Hypothalamus (tissue), 51 donors: ENCODE data around the gene FZD4.
"Not testable (repeated sequence)": the region's sequence is repeated elsewhere in the genome, so short reads cannot be mapped to it uniquely, and the experiment has no call there.

Experiments used
- DNase-seq, 51 donors: peaks; one replicate each; lab custom pipeline; 2025; lab: John Stamatoyannopoulos, UW

The FZD4 gene

GRCh38 chr11:86916330-86916729, 38.9 kb downstream of the FZD4 start:
- no peak for DNase-seq

GRCh38 chr11:86915850-86916249, 39.3 kb downstream of the FZD4 start:
- DNase-seq, result not testable (repeated sequence)

GRCh38 chr11:86914865-86915519, 40.2 kb downstream of the FZD4 start:
- DNase-seq, result no peak

GRCh38 chr11:86912238-86912637, 43.0 kb downstream of the FZD4 start:
- no peak for DNase-seq

GRCh38 chr11:86910592-86910991, 44.6 kb downstream of the FZD4 start:
- no peak for DNase-seq

GRCh38 chr11:86906198-86906597, 49.0 kb downstream of the FZD4 start:
- DNase-seq, result no peak

- DNase-seq, result no peak
Observed at GRCh38 chr11:86905252-86905651, 49.9 kb downstream of the FZD4 start.

GRCh38 chr11:86904001-86904400, 51.2 kb downstream of the FZD4 start:
- no peak for DNase-seq

GRCh38 chr11:86902345-86902744, 52.9 kb downstream of the FZD4 start:
- DNase-seq, result no peak

- DNase-seq, result no peak
Observed at GRCh38 chr11:86901599-86901998, 53.6 kb downstream of the FZD4 start.

GRCh38 chr11:86900162-86900561, 55.0 kb downstream of the FZD4 start:
- no peak for DNase-seq

- no peak for DNase-seq
Observed at GRCh38 chr11:86898689-86899088, 56.5 kb downstream of the FZD4 start.

GRCh38 chr11:86896441-86896841, 58.8 kb downstream of the FZD4 start:
- no peak for DNase-seq
